CD4-positive, alpha-beta T cell treated with Interferon gamma for 1 hour (primary cell): ENCODE data around the gene ENTPD1.
A peak's percentile ranks its signal among the peaks of the same experiment; 100 is the strongest.
"Not testable (repeated sequence)": the region's sequence is repeated elsewhere in the genome, so short reads cannot be mapped to it uniquely, and the experiment has no call there.

Source experiments
- DNase-seq: peaks from one replicate; pipeline ENCODE4 v3.0.0-alpha.2; 2020

The ENTPD1 gene

DNA sequence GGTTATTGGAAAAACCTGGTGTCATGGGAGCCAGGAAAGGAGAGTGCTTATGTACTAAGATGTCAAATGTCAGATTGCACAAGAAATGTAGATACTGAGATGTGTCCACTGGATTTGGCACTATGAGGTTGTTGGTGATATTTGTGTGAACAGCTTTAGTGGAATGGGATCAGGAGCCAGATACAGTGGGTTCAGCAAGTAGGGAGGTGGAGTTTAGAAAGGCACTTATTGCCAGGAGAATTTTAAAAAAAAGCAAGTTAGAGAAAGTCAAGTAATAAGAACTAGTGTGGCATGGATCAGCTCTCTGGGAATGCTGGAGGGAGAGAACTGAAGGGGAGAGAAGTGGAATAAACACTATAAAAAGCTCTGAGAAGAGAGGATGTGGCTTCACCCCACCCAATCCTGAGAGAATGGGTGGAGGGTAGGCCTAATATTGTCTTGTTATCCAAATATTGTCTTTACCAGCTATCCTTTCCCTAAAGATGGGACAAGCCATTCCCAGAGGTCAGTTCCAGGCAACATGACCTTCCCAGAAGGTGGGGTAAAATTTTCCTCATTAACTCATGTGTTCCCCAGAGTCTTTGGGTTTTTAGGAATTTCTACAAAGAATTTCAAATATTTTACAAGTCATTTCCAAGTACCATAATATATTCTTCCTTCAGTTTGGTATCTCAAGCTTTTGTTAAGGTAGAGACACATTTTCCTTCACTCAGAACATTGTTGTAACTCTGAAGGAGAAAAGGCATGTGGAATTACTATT is 42.3 kb downstream of the ENTPD1 start:
- DNase-seq = no peak

DNA sequence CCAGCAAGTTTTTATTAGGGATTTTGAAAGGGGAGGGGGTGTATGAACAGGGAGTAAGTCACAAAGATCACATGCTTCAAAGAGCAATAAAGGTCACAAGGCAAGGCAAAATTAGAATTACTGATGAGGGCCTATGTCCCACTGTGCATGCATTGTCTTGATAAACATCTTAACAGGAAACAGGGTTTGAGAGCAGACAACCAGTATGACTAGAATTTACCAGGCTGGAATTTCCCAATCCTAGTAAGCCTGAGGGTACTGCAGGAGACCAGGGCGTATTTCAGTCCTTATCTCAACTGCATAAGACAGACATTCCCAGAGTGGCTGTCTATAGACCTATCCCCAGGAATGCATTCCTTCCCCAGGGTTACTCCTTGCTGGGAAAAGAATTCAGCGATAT is 44.3 kb downstream of the ENTPD1 start:
- DNase-seq = not testable (repeated sequence)

DNA sequence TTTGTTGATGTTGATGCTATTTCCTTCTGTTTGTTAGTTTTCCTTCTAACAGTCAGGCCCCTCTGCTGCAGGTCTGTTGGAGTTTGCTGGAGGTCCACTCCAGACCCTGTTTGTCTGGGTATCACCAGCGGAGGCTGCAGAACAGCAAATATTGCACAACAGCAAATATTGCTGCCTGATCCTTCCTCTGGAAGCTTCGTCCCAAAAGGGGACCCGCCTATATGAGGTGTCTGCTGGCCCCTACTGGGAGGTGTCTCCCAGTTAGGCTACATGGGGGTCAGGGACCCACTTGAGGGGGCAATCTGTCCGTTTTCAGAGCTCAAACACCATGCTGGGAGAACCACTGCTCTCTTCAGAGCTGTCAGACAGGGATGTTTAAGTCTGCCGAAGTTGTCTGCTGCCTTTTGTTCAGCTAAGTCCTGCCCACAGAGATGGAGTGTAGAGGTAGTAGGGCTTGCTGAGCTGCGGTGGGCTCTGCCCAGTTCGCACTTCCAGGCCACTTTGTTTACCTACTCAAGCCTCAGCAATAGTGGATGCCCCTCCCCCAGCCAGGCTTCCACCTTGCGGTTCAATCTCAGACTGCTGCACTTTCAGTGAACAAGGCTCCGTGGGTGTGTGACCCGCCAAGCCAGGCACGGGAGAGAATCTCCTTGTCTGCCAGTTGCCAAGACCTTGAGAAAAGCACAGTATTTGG is 50.9 kb downstream of the ENTPD1 start:
- DNase-seq = not testable (repeated sequence)

DNA sequence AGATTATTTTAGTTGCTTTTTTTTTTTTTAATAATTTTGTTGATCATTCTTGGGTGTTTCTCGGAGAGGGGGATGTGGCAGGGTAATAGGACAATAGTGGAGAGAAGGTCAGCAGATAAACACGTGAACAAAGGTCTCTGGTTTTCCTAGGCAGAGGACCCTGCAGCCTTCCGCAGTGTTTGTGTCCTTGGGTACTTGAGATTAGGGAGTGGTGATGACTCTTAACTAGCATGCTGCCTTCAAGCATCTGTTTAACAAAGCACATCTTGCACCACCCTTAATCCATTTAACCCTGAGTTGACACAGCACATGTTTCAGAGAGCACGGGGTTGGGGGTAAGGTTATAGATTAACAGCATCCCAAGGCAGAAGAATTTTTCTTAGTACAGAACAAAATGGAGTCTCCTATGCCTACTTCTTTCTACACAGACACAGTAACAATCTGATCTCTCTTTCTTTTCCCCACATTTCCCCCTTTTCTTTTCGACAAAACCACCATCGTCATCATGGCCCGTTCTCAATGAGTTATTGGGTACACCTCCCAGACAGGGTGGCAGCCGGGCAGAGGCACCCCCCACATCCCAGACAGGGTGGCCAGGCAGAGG is 52.8 kb downstream of the ENTPD1 start:
- DNase-seq = not testable (repeated sequence)

DNA sequence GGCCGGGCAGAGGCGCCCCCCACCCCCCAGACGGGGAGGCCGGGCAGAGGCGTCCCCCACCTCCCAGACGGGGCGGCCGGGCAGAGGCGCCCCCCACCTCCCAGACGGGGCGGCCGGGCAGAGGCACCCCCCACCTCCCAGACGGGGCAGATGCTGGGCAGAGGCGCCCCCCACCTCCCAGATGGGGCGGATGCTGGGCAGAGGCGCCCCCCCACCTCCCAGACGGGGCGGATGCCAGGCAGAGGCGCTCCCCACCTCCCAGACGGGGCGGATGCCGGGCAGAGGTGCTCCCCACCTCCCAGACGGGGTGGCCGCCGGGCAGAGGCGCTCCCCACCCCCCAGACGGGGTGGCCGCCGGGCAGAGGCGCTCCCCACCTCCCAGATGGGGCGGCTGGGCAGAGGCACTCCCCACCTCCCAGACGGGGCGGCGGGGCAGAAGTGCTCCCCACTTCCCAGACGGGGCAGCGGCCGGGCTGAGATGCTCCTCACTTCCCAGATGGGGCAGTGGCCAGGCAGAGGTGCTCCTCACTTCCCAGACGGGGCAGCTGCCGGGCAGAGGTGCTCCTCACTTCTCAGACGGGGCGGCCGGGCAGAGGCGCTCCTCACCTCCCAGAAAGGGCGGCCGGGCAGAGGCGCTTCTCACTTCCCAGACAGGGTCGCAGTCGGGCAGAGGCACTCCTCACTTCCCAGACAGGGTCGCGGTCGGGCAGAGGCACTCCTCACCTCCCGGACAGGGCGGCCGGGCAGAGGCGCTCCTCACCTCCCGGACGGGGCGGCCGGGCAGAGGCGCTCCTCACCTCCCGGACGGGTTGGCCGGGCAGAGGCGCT is 53.6 kb downstream of the ENTPD1 start:
- no peak for DNase-seq

DNA sequence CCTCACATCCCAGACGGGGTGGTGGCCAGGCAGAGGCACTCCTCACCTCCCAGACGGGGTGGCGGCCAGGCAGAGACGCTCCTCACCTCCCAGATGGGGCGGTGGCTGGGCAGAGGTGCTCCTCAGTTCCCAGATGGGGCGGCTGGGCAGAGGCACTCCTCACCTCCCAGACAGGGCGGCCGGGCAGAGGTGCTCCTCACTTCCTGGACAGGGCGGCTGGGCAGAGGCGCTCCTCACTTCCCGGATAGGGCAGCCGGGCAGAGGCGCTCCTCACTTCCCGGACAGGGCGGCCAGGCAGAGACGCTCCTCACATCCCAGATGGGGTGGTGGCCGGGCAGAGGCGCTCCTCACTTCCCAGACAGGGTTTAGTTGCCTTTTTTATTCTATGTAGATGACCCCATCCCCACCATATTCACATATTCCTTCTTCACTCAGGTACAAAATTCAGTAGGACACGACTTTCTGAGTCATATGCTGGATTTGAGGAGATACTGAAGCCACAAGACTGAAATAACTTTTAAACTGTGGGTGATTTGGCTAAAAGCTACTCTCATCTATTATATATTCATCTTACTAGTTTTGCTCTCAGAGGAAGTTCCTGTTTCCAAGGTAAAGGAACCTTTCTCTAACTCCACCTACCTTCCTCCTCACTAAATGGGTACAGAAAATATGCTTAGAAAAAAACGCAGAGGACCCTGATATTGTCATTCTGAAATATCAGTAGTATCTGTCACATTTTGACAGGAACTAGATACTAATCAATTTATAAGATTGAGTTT is 54.4 kb downstream of the ENTPD1 start:
- no peak for DNase-seq

DNA sequence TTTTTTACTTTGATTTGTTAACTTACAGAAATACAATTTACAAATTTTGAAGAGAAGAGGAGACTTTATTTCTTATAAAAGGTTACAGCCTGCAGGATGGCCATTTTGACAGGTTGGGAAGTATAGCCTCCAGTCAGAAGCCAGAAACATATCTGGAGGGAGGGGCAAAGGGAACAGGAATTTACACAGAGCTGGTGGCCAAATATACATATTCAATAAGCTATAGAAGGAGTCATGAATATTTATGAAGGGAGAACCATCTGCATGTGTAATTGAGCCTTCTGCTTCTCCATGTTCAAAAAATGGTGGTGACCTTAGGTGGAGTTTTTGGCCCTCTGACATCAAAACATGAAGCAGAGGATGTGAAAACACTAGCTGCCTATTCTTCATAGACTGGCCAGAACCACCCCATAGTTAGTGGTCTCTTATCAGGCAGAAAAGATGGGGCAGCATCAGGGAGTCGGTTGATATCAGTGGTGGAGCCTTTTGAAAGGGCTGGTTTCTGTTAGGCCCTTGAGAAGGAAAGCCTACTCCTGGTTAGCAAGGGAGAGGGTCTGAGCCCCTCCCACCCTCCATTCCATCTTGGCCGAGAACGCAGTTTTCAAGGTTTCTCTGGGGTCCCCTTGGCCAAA is 57.2 kb downstream of the ENTPD1 start:
- DNase-seq = no peak

DNA sequence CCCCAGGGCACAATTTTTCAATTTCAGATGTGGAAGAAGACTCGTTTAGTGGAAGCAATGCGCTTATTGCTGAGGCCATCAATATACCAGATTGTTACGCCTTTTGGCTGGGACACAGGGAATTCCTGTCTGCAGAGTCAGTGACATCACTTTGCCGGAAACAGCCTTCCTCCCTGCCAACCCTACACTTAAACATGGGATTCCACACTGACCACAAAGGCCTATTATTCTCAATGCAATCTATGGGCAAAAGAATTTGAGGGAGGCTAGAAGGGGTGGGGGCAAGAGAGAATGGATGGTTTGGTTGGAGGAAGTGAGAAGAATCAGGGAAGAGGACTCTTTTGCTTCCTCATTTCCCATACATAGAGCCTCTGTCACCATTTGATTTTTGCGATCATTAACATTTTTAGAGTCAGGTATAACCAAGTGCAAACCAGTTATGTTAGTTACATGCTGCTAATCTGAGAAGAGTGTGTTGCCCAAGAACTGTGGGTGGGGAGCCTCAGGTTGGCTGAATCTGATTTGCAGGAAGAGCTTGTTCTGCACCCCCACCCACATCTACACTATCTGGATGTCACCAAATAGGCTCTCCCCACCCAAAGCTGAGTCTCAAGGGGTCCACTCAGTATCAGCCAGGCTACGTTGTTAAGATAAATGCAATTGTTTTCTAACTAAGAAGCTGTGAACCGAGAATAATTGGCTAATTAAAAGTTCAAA is 58.2 kb downstream of the ENTPD1 start:
- DNase-seq = no peak

DNA sequence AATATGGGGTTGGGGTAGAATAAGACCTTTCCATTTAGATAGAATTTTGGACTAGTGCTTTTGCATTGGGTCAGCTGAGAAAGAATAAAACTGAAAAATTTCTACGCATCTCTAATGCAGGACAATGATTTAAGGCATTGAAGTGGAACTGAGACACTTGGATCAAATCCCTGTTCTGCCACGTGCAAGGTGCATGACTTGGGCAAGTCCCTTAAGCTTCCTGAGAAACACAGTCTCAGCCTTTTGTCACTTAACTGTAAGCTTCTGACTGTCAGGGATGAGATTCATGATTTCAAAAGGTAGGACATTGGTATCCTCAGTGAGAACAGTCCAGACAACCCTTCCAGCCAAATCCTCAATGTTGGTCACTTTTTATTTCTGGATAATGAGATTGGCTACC is 59.2 kb downstream of the ENTPD1 start:
- DNase-seq = no peak

DNA sequence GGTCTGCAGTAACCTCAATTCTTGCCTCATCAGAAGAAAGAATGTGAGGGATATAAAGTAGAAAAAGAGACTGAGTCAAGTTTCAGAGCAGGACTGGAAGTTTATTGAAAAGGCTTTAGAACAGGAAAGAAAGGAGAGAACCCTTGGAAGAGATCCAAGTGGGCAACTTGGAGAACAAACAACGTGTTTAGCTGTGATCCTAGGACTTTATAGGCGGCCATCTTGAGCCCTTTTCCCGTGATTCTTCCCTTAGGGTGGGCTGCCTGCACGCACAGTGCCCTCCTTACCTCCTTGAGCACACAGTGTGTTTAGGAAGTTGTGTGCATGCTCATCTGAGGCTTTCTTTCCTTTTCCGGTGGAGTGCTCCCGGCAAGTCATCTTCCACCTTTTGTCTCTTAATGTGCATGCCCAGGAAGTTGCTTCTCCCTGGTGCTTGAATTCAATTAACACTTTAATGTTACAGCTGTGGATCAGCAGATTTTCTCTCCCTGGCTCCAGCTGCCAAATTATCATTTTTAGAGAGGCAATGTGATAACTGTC is 59.8 kb downstream of the ENTPD1 start:
- no peak for DNase-seq

DNA sequence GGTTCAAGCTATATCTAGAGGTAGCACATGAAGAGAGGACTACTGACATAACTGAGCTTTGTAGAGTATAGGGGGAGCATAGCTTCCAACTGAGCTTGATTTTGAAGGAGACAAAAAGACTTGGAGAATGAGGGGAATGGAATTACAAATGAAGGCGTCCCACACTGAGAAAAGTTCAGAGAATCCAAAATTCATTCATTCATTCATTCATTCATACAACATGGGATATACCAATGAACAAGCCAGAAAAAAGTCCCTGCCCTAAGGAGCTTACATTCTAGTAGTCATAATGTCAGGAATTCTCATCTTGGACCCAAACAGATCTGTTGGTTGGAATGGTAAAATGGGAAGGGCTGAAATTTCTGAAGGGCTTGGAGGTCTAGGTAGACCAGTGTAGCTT is 62.0 kb downstream of the ENTPD1 start:
- no peak for DNase-seq

DNA sequence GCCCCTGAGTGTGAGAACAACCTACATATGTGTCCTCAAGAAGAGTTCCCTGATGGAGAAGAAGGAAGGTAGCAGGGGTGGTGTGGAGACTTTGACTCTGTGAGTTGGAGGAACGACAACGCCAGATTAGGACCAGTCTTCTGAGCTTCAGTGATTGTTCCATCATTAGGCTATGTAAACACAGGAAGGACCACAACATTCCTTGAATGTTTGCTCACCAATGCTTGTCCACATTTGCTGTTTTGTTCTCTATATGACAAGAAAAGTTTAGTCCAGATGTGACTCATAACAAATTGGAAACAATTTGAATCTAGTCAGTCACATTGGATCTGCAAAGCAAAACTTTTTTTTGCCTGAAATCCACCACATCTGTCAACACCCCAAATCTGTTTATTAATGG is 62.7 kb downstream of the ENTPD1 start:
- DNase-seq = no peak

DNA sequence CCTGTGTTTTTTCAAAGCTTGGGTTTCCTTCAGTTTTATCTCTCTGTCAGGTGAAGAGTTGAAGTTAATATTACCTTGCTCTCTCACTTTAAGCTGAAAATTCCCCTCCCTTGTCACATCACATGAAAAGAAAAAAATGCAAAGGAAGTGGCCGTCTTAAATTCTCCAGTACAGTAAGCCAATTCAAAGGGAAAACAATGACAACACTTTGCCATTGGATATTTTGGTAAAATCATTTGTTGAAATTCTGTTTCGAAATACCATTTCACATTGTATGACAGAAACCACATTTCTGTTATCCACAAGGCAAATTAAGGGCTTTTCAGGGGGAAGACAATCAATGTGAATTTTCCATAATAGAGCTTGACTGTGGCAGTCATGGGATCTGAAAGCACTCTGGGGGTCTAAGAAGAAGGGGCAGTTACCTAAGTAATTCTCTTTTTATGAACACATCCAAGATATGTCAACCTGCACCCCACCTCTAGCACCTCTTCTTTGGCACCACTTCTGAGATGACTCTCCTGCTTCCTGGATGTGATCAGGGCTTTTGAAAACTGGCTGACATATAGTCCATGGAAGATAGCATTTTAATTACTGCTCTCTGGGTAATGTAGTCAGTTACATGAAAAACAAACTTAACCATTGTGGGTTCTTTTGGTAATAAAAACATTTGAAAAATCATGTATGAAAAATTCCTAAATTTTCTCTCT is 63.8 kb downstream of the ENTPD1 start:
- DNase-seq = no peak

DNA sequence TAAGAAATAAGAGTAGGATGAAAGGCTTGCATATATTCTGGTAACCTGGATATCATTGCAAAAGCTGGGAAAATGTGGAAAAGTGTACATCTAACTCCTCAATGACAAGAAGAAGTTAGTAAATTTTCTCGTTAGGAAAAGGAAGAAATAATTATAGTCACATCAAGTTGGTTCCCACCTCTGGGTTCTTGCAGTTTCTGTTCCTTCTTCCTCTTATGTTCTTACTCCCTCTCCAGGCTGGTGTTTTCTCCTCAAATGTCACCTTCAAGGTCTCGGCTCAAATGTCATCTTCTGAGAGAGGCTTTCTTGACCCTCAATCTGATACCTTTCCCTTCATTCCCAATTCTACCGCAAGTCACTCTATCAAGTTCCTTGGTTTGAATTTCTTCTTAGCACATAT is 64.4 kb downstream of the ENTPD1 start:
- DNase-seq = no peak

DNA sequence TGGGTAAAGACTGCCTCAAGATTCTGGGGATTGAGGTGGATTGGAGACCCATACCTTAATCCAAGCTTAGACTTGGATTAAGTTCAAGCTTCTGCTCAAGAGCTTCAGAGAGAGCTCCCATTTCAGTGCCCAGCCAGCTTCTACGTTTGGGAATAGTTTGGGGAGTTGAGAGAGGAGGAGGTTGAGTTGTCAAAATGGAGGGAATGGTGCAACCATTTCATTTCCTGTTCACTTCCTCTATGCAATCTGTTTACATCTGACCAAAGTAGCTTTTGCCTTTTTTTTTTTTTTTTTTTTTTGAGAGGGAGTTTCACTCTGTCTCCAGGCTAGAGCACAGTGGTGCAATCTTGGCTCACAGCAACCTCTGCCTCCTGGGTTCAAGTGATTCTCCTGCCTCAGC is 65.8 kb downstream of the ENTPD1 start:
- no peak for DNase-seq

DNA sequence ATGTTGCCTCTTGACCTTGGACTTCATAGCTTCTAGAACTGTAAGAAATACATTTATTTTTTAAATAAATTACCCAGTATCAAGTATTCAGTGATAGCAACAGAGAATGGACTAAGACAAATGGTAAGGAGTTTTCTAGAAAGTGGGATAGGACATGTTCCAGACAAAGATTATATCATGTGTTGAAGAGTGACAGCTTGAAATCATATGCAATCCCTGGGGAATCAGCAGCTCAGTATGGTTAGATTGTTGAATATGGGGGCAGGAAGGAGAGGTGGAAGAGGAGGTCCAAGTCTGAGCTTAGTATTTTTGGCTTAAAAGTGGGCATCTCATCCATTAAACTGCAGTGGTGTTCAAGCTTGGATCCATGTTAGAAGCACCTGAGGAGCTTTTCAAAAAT is 74.1 kb downstream of the ENTPD1 start:
- no peak for DNase-seq

DNA sequence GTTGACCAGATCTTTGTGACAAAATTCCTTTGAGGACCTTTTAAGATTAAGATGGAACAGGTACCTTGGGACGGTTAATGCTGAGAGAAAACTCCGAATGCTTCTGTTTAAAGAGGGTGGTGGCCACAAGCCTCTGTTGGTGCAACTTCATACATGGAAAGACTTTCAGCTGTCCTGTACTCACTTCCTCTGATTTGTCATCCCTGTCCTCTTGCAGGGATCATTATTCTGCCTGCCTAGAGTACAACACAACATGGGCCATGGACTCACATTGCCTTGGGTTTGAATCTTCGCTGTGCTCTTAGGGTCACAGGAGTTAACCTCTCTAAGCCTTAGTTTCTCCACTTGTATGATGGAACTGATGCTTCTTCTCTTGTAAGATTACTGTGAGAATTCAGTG is 75.1 kb downstream of the ENTPD1 start:
- DNase-seq = no peak

DNA sequence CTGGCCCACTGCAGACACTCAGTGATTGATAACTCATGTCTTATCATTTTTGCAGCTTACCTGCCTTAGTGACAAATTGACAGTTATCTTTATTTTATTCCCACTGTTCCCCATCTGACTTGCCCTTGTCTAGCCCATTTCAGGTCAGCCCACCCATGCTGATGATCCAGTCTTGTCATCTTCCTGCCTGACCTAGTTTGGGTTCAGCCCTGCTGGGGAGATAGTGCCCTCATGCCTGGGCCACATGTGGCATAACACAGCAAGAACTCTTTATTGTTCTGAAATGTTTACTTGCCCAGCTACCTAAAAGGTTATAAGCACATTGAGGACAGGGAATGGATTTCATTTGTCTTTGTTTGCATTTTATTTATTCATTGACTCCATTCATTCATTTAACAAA is 75.6 kb downstream of the ENTPD1 start:
- DNase-seq = no peak

DNA sequence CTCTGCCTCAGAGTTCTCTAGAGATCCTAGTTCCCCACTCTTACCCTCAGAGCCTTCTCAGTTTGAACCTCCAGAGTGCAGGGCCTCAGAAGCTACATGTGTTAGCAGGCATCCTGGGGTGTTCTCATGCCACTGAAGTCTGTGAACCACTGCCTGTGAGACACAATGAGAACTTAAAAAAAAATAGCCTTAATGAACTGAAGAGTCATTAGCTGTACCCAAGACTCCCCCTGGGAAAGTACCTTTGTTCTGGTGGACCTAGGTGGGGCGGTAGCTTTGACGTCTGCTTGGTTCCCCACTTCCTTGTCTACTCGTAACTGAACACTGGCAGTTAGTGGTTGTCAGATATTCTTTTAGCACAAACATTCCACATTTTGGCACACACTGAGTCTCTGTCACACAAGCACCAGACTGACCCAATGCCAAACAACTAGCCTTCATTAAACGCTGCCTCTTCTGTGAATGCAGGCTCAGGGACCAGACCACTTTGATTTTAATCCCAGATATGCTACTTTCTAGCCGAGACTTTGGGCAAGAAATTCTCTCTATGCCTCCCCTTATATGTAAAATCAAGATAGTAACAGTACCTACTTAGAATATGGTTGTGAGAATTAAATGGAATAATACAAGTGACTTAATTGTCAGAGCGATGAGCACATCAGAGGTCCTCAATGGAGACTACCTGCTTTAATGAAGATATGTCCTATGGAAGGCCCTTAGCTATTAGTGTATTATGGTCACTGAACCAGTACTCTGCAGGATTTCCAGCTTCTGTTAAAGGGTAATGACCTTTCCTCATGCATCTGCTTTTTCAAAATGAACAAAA is 76.5 kb downstream of the ENTPD1 start:
- peak; percentile 86 for DNase-seq
